HFFc6 (cell line): ENCODE results near the gene S100P. TPM values are rescaled to one million over a fixed set of nuclear protein-coding genes. Genes with fewer than 3 reads are reported as not detected.

Source experiments
- DNase-seq: peaks from one replicate; pipeline ENCODE4 v3.0.0-alpha.2; 2018
- H3K27ac Mint-ChIP-seq: 2 replicates; pipeline ENCODE4 v1.8.0; 2020; ENCODE audit warnings: mild to moderate bottlenecking, mixed read lengths
- H3K27me3 Mint-ChIP-seq: 2 replicates; pipeline ENCODE4 v1.8.0; 2021; ENCODE audit warnings: mild to moderate bottlenecking, moderate library complexity, mixed read lengths; ENCODE audit not compliant: insufficient read depth
- H3K36me3 Mint-ChIP-seq: 2 replicates; pipeline ENCODE4 v1.8.0; 2021; ENCODE audit warnings: low read depth, mixed read lengths
- H3K4me1 Mint-ChIP-seq: 2 replicates; pipeline ENCODE4 v1.8.0; 2020; ENCODE audit warnings: low read depth, mixed read lengths
- H3K4me3 Mint-ChIP-seq: 2 replicates; pipeline ENCODE4 v1.8.0; 2020; ENCODE audit warnings: mild to moderate bottlenecking, moderate library complexity, mixed read lengths
- H3K9me3 Mint-ChIP-seq: 2 replicates; pipeline ENCODE4 v1.8.0; 2020; ENCODE audit warnings: mild to moderate bottlenecking, mixed read lengths
- total RNA-seq, 6 experiments: library from RNA; stranded (reverse); fragmentation: NEBNext Ultra II Directional; extraction: Animal tissue kit (Norgen Biotek cat#: 25700); gene quantifications; 2 replicates in 1 of 6; 3 replicates in 5 of 6; pipeline ENCODE4 v1.2.3, GENCODE V29; 2021
- TF ChIP-seq, protein P1 (sequence below): fragments of 200-600 bp; sonication (generic); IDR thresholded peaks from 2 replicates; pipeline ENCODE4 v1.5.0; 2021; ENCODE audit warnings: antibody characterized with exemption, mild to moderate bottlenecking

Gene S100P
- total RNA-seq, 6 experiments from 2014 or later: not detected

DNA sequence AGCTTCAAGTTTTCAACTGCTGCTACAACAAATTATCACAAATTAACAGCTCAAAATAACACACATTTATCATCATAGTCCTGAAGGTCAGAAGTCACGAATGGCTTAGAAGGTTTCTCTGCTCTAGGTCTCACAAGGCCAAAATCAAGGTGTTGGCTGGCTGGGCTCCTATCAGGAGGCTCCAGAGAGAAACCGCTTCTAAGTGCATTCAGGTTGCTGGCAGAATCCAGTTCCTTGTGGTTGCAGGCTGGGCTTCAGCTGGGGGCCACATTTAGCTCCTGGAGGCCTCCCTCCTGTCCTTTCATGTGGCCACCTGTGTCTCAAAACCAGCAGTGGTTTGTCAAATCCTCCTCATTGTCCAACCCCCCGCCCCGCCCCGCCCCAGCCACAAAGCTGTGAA lies 37.8 kb upstream of the S100P start:
- peaks cover 3% of the 10 kb centered on the region; the same call in 1 of the 2 replicates for H3K9me3 Mint-ChIP-seq
- no peak overlapping the region for H3K4me3 Mint-ChIP-seq
- H3K4me1 Mint-ChIP-seq: peaks cover 8% of the 10 kb centered on the region; the same call in 1 of the 2 replicates
- no peak for DNase-seq
- TF ChIP-seq, protein P1, sequence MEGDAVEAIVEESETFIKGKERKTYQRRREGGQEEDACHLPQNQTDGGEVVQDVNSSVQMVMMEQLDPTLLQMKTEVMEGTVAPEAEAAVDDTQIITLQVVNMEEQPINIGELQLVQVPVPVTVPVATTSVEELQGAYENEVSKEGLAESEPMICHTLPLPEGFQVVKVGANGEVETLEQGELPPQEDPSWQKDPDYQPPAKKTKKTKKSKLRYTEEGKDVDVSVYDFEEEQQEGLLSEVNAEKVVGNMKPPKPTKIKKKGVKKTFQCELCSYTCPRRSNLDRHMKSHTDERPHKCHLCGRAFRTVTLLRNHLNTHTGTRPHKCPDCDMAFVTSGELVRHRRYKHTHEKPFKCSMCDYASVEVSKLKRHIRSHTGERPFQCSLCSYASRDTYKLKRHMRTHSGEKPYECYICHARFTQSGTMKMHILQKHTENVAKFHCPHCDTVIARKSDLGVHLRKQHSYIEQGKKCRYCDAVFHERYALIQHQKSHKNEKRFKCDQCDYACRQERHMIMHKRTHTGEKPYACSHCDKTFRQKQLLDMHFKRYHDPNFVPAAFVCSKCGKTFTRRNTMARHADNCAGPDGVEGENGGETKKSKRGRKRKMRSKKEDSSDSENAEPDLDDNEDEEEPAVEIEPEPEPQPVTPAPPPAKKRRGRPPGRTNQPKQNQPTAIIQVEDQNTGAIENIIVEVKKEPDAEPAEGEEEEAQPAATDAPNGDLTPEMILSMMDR: no peak
- H3K36me3 Mint-ChIP-seq: no peaks in the 10 kb centered on the region
- no peak overlapping the region for H3K27ac Mint-ChIP-seq
- H3K27me3 Mint-ChIP-seq: peaks cover 8% of the 10 kb centered on the region

DNA sequence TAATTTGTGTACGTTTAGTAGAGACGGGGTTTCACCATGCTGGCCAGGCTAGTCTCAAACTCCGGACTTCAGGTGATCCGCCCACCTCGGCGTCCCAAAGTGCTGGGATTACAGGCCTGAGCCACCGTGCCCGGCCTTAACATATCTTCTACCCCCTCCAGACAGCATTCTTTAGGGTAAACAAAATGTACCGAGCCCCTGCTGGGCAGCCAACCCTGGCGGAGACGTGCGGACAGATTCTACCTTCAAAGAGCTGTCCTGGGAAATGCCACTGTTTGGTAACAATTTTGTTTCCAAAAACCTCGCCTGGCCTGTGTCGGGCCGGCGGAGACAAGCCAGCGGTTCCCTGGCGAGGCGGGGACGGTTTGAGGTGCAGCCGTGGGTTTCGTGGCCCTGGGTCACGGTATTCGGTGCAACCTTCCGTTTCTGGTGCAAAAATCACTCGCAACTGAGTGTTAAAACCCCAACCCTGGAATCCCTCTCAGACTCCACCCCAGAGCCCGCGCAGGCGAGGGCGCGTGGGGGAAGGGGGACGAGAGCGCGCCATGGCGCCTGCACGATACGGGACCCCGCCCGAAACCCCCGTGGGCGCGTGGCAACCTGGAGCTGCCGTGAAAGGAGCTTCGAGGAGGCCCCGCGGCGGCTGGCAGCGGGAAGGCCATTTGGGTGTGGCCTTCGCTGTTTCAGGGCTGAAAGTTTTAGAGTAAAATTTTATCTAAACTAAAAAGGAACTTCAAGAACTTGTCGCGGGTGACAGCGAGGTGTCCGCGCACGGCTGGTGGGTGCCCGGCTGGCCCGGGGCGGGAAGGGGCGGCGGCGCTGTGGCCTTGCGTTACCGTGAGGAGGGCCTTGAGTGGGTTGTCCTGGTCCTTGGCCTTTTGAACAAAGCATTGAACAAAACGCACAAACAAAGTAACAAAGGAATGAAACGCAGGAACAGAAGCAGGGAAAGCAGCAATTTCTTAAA lies 36.2 kb upstream of the S100P start:
- Mint-ChIP-seq H3K27me3 (peaks cover 11% of the 10 kb centered on the region), H3K36me3 (no peaks in the 10 kb centered on the region), H3K4me3 (no peak overlapping the region), H3K27ac (no peak overlapping the region), H3K4me1 (peaks cover 8% of the 10 kb centered on the region; the same call in 1 of the 2 replicates), H3K9me3 (peaks cover 3% of the 10 kb centered on the region; the same call in 1 of the 2 replicates)
- TF ChIP-seq, protein P1: no peak
- no peak for DNase-seq

DNA sequence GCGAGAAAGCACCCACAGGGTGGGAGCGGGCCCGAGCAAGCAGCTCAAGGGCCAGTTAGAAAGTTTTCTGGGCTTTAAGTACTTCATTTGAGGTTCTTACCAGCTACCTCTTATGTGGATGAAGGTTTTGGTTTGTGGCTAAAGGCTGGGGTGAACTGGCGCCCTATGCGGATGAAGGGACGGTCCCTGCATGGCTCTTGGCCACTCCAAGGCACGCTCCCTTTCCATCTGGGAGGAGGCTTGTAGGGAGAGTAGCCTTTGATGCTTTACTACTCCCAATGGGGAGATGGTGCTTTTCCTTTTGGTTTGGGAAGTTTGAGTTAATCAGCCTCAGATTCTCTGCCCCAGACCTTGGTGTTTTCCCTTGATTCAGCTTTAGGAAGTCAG lies 35.5 kb upstream of the S100P start:
- DNase-seq: no peak
- H3K27me3 Mint-ChIP-seq: peaks cover 17% of the 10 kb centered on the region
- peak overlapping the region; percentile 70 for H3K4me3 Mint-ChIP-seq
- peaks cover 3% of the 10 kb centered on the region; the same call in 1 of the 2 replicates for H3K9me3 Mint-ChIP-seq
- peaks cover 8% of the 10 kb centered on the region; the same call in 1 of the 2 replicates for H3K4me1 Mint-ChIP-seq
- H3K27ac Mint-ChIP-seq: no peak overlapping the region
- TF ChIP-seq, protein P1: no peak
- no peaks in the 10 kb centered on the region for H3K36me3 Mint-ChIP-seq

DNA sequence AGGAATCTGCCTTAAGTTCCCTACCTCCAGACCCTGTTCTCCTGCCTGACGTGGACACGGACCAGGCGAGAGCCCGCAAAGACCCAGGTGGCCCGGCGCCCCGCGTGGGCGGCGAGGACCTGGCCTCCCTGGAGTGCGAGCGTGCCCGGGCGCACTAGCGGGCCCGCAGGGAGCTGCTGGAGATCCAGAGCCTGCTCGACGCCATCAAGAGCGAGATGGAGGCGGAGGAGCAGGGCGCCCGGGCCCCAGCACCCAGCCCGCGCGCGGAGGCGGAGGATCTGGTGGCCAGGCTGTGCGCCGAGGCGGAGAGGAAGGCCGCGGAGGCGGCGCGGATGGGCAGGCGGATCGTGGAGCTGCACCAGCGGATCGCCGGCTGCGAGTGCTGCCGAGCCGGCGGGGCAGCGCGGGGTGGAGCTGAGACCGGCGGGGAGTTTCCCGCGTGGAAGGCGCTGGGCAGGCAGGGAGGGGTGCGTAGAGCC lies 35.0 kb upstream of the S100P start:
- Mint-ChIP-seq H3K9me3 (peaks cover 3% of the 10 kb centered on the region; the same call in 1 of the 2 replicates), H3K27ac (no peak overlapping the region), H3K27me3 (peaks cover 17% of the 10 kb centered on the region), H3K36me3 (no peaks in the 10 kb centered on the region), H3K4me1 (peaks cover 8% of the 10 kb centered on the region; the same call in 1 of the 2 replicates), H3K4me3 (peak overlapping the region; percentile 70)
- no peak for DNase-seq
- TF ChIP-seq, protein P1: no peak

DNA sequence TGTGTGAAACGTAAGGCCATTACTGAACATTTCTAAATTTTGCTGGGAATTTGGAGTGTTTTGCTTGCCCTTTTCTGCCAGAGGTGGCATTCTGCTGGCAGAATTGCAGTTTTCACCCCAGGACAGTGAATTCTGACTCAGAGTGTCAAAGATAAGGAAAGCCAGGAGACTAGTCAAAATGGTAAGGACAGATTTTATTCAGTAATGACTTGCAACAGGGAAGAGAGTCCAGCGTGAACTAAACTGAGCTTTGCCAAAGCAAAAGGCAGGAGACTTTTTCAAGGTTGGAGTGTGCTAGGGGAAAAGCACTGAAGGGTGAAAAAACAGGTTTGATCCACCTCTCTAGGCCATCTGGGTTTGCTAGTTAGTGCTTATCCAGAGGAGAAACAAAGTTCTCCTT lies 33.8 kb upstream of the S100P start:
- peaks cover 8% of the 10 kb centered on the region; the same call in 1 of the 2 replicates for H3K4me1 Mint-ChIP-seq
- no peaks in the 10 kb centered on the region for H3K36me3 Mint-ChIP-seq
- no peaks in the 10 kb centered on the region for H3K9me3 Mint-ChIP-seq
- no peak overlapping the region for H3K27ac Mint-ChIP-seq
- TF ChIP-seq, protein P1: no peak
- H3K4me3 Mint-ChIP-seq: no peak overlapping the region
- DNase-seq: no peak
- H3K27me3 Mint-ChIP-seq: peaks cover 17% of the 10 kb centered on the region
